T-helper 2 cell treated with Interferon-gamma antibody and Interleukin-4, amounts not matched to agents 5 μg/mL and 100 μg/mL, for 36 hours (primary cell): Measurements from ENCODE around the gene CPT1A.

ENCODE experiments used
- DNase-seq: peaks from one replicate; pipeline ENCODE4 v3.0.0; 2021; ENCODE audit warnings: low spot score
- H3K27ac Mint-ChIP-seq: one replicate; pipeline ENCODE4 v1.8.0; 2021; ENCODE audit warnings: mild to moderate bottlenecking, mixed read lengths
- H3K27me3 Mint-ChIP-seq: one replicate; pipeline ENCODE4 v1.8.0; 2021; ENCODE audit warnings: low read depth, mixed read lengths
- H3K36me3 Mint-ChIP-seq: one replicate; pipeline ENCODE4 v1.8.0; 2021; ENCODE audit warnings: low read depth, mixed read lengths
- H3K4me1 Mint-ChIP-seq: one replicate; pipeline ENCODE4 v1.8.0; 2021; ENCODE audit warnings: low read depth, mixed read lengths
- H3K4me3 Mint-ChIP-seq: one replicate; pipeline ENCODE4 v1.8.0; 2022; ENCODE audit warnings: mild to moderate bottlenecking, moderate library complexity, mixed read lengths
- H3K9me3 Mint-ChIP-seq: one replicate; pipeline ENCODE4 v1.8.0; 2021; ENCODE audit warnings: mixed read lengths

CPT1A gene

GRCh38 chr11:68761801-68762200 lies 79.9 kb downstream of the CPT1A start:
- DNase-seq: no peak
- Mint-ChIP-seq H3K27me3 (no peaks in the 10 kb centered on the region), H3K9me3 (no peaks in the 10 kb centered on the region), H3K36me3 (peaks cover 19% of the 10 kb centered on the region), H3K4me3 (no peak overlapping the region), H3K4me1 (no peaks in the 10 kb centered on the region), H3K27ac (no peak overlapping the region)

GRCh38 chr11:68759991-68760390 lies 81.7 kb downstream of the CPT1A start:
- H3K9me3 Mint-ChIP-seq: no peaks in the 10 kb centered on the region
- no peaks in the 10 kb centered on the region for H3K27me3 Mint-ChIP-seq
- no peak overlapping the region for H3K27ac Mint-ChIP-seq

GRCh38 chr11:68757711-68758110 lies 84.0 kb downstream of the CPT1A start:
- Mint-ChIP-seq H3K36me3 (peaks cover 25% of the 10 kb centered on the region), H3K4me1 (no peaks in the 10 kb centered on the region), H3K4me3 (no peak overlapping the region), H3K27ac (no peak overlapping the region), H3K27me3 (no peaks in the 10 kb centered on the region), H3K9me3 (no peaks in the 10 kb centered on the region)
- DNase-seq: no peak

More at GRCh38 chr11:68759991-68760390, 81.7 kb downstream of the CPT1A start:
- Mint-ChIP-seq H3K4me3 (no peak overlapping the region), H3K36me3 (peaks cover 21% of the 10 kb centered on the region), H3K4me1 (no peaks in the 10 kb centered on the region)
- no peak for DNase-seq

GRCh38 chr11:68756171-68756766 lies 85.4 kb downstream of the CPT1A start:
- no peaks in the 10 kb centered on the region for H3K4me1 Mint-ChIP-seq
- no peaks in the 10 kb centered on the region for H3K9me3 Mint-ChIP-seq
- no peak overlapping the region for H3K27ac Mint-ChIP-seq
- no peak for DNase-seq
- no peaks in the 10 kb centered on the region for H3K27me3 Mint-ChIP-seq
- H3K4me3 Mint-ChIP-seq: no peak overlapping the region
- H3K36me3 Mint-ChIP-seq: peaks cover 16% of the 10 kb centered on the region

- no peaks in the 10 kb centered on the region for H3K9me3 Mint-ChIP-seq
- H3K4me3 Mint-ChIP-seq: no peak overlapping the region
- H3K27me3 Mint-ChIP-seq: no peaks in the 10 kb centered on the region
- peaks cover 3% of the 10 kb centered on the region for H3K4me1 Mint-ChIP-seq
- H3K27ac Mint-ChIP-seq: no peak overlapping the region
- H3K36me3 Mint-ChIP-seq: peaks cover 17% of the 10 kb centered on the region
- no peak for DNase-seq
These were observed 88.4 kb downstream of the CPT1A start for GRCh38 chr11:68753300-68753699.

- peaks cover 13% of the 10 kb centered on the region for H3K36me3 Mint-ChIP-seq
- no peaks in the 10 kb centered on the region for H3K27me3 Mint-ChIP-seq
- H3K27ac Mint-ChIP-seq: peak within 1 kb of the TSS; percentile 65
- no peaks in the 10 kb centered on the region for H3K9me3 Mint-ChIP-seq
- H3K4me3 Mint-ChIP-seq: peak within 1 kb of the TSS; percentile 78
- peak; percentile 82 for DNase-seq
- peaks cover 3% of the 10 kb centered on the region for H3K4me1 Mint-ChIP-seq
These were observed 90.3 kb downstream of the CPT1A start, which contains the start of gene TESMIN for GRCh38 chr11:68751331-68751856. Gene TESMIN (minus strand): TSS chr11:68751520. CDS start chr11:68750660, 860 bp downstream.

- Mint-ChIP-seq H3K27me3 (no peaks in the 10 kb centered on the region), H3K27ac (no peak overlapping the region), H3K4me3 (no peak overlapping the region), H3K36me3 (peaks cover 13% of the 10 kb centered on the region), H3K9me3 (no peaks in the 10 kb centered on the region), H3K4me1 (peaks cover 3% of the 10 kb centered on the region)
- no peak for DNase-seq
These were observed 90.8 kb downstream of the CPT1A start for GRCh38 chr11:68751004-68751325.

GRCh38 chr11:68750195-68751003 lies 91.3 kb downstream of the CPT1A start:
- Mint-ChIP-seq H3K9me3 (no peaks in the 10 kb centered on the region), H3K27ac (peak overlapping the region; percentile 80), H3K4me3 (peak overlapping the region; percentile 68)

GRCh38 chr11:68749229-68750123 lies 92.2 kb downstream of the CPT1A start:
- DNase-seq: no peak
- peaks cover 3% of the 10 kb centered on the region for H3K4me1 Mint-ChIP-seq
- H3K9me3 Mint-ChIP-seq: no peaks in the 10 kb centered on the region

More at GRCh38 chr11:68750195-68751003, 91.3 kb downstream of the CPT1A start:
- DNase-seq: no peak
- H3K36me3 Mint-ChIP-seq: peaks cover 17% of the 10 kb centered on the region
- H3K27me3 Mint-ChIP-seq: no peaks in the 10 kb centered on the region
- peaks cover 3% of the 10 kb centered on the region for H3K4me1 Mint-ChIP-seq

GRCh38 chr11:68748061-68748460 lies 93.7 kb downstream of the CPT1A start:
- no peaks in the 10 kb centered on the region for H3K27me3 Mint-ChIP-seq
- peaks cover 3% of the 10 kb centered on the region for H3K4me1 Mint-ChIP-seq
- H3K4me3 Mint-ChIP-seq: no peak overlapping the region
- H3K27ac Mint-ChIP-seq: no peak overlapping the region
- DNase-seq: no peak
- H3K36me3 Mint-ChIP-seq: peaks cover 12% of the 10 kb centered on the region
- no peaks in the 10 kb centered on the region for H3K9me3 Mint-ChIP-seq

More at GRCh38 chr11:68749229-68750123, 92.2 kb downstream of the CPT1A start:
- H3K27me3 Mint-ChIP-seq: no peaks in the 10 kb centered on the region
- peak overlapping the region; percentile 68 for H3K4me3 Mint-ChIP-seq
- peaks cover 12% of the 10 kb centered on the region for H3K36me3 Mint-ChIP-seq
- peak overlapping the region; percentile 80 for H3K27ac Mint-ChIP-seq

GRCh38 chr11:68743539-68743938 lies 98.2 kb downstream of the CPT1A start:
- Mint-ChIP-seq H3K4me3 (no peak overlapping the region), H3K27ac (no peak overlapping the region), H3K27me3 (no peaks in the 10 kb centered on the region), H3K9me3 (no peaks in the 10 kb centered on the region), H3K36me3 (peaks cover 6% of the 10 kb centered on the region), H3K4me1 (no peaks in the 10 kb centered on the region)
- DNase-seq: no peak

- H3K27me3 Mint-ChIP-seq: no peaks in the 10 kb centered on the region
- H3K4me3 Mint-ChIP-seq: no peak overlapping the region
- peaks cover 6% of the 10 kb centered on the region for H3K36me3 Mint-ChIP-seq
- H3K9me3 Mint-ChIP-seq: no peaks in the 10 kb centered on the region
- DNase-seq: no peak
- no peak overlapping the region for H3K27ac Mint-ChIP-seq
- H3K4me1 Mint-ChIP-seq: no peaks in the 10 kb centered on the region
These were observed 100.3 kb downstream of the CPT1A start for GRCh38 chr11:68741463-68741862.

GRCh38 chr11:68735646-68736045 lies 106.1 kb downstream of the CPT1A start:
- H3K4me3 Mint-ChIP-seq: no peak overlapping the region
- no peak overlapping the region for H3K27ac Mint-ChIP-seq
- no peak for DNase-seq
- H3K36me3 Mint-ChIP-seq: peaks cover 2% of the 10 kb centered on the region
- H3K9me3 Mint-ChIP-seq: no peaks in the 10 kb centered on the region
- no peaks in the 10 kb centered on the region for H3K4me1 Mint-ChIP-seq
- peaks cover 3% of the 10 kb centered on the region for H3K27me3 Mint-ChIP-seq
